KMS-11 (cell line): Measurements from ENCODE around the gene CMIP.

Source experiments
- H2AFZ ChIP-seq: fragments of 200-600 bp; sonication (generic); 2 replicates; pipeline ENCODE4 v1.6.1; 2016; ENCODE audit warnings: antibody characterized with exemption, mixed run types, low read depth
- H3K27ac ChIP-seq: fragments of 200-600 bp; sonication (generic); 2 replicates; pipeline ENCODE4 v1.6.1; 2016; ENCODE audit warnings: mild to moderate bottlenecking, mixed run types
- H3K27me3 ChIP-seq: fragments of 200-600 bp; sonication (generic); 2 replicates; pipeline ENCODE4 v1.6.1; 2017; ENCODE audit warnings: mild to moderate bottlenecking, low read depth, mixed run types, moderate library complexity; ENCODE audit not compliant: insufficient read depth
- H3K36me3 ChIP-seq: fragments of 200-600 bp; sonication (generic); 2 replicates; pipeline ENCODE4 v1.6.1; 2017; ENCODE audit warnings: mild to moderate bottlenecking, mixed run types; ENCODE audit not compliant: insufficient read depth
- H3K4me1 ChIP-seq: fragments of 200-600 bp; sonication (generic); 2 replicates; pipeline ENCODE4 v1.6.1; 2016; ENCODE audit warnings: mild to moderate bottlenecking, low read depth, mixed run types; ENCODE audit not compliant: poor library complexity, severe bottlenecking
- H3K4me2 ChIP-seq: fragments of 200-600 bp; sonication (generic); 2 replicates; pipeline ENCODE4 v1.7.0; 2016; ENCODE audit warnings: mild to moderate bottlenecking, mixed run types
- H3K4me3 ChIP-seq: fragments of 200-600 bp; sonication (generic); IDR thresholded peaks from 2 replicates; pipeline ENCODE4 v1.6.1; 2017; ENCODE audit warnings: low read depth, low read length, mixed read lengths; ENCODE audit not compliant: insufficient read depth
- H3K79me2 ChIP-seq: fragments of 200-600 bp; sonication (generic); 2 replicates; pipeline ENCODE4 v1.6.1; 2016; ENCODE audit warnings: low read depth, mixed run types; ENCODE audit not compliant: insufficient read depth
- H3K9ac ChIP-seq: fragments of 200-600 bp; sonication (generic); 2 replicates; pipeline ENCODE4 v1.6.1; 2016; ENCODE audit warnings: mild to moderate bottlenecking, mixed run types
- H4K20me1 ChIP-seq: fragments of 200-600 bp; sonication (generic); 2 replicates; pipeline ENCODE4 v1.6.1; 2016; ENCODE audit warnings: mild to moderate bottlenecking, mixed run types; ENCODE audit not compliant: insufficient read depth
- TF ChIP-seq, protein P1 (sequence below): fragments of 200-600 bp; sonication (generic); conservative IDR thresholded peaks from 2 replicates; pipeline ENCODE4 v1.6.1; 2017; ENCODE audit warnings: low read depth, mild to moderate bottlenecking, antibody characterized with exemption, low read length, moderate library complexity, mixed read lengths

The CMIP gene

DNA sequence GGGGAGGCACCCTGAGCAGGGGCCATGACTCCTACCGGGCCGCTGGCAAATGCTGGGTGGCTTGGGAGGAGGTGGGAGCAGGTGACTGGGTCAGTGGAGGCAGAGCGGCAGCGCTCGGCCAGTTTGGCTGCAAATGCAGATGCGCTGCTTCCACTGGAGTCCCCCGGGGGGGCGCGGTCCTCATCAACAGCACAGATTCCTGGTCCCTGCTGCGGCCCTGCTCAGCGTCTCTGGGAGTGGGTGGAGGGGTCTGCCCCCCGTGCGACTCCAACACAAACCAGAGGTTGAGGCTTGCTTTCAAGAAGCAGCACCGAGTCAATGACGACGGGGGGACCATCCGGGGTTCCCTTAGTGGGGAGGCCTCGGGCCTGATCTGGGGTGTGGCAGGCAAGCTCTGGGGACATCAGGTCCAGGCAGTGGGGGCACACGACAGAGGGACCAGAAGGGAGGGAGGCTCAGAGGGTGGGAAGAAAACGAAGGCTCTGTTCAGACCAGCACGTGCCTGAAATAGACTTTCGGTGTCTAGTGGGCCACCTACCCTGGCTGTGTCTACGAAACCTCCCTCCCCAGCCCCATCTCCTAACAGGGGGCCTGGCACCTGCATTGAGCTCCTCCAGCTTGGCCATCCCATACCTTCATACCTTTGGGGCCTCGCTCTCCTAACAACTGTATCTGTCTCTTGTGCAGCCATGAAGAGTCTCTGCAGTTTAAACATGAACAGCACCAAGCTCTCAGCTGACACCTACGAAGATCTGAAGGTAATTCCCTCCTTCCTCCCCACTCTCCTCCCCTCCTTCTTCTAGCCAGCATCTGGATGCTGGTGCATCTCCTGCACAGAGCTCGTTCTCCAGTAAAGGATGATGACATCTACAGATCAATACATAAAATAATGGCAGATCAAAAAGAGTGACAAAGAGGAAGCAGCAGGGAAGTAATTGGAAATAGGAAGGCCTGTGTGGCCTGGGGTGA lies 262.0 kb downstream of the CMIP start:
- H3K27me3 ChIP-seq, result no peaks in the 10 kb centered on the region
- H4K20me1 ChIP-seq, result no peaks in the 10 kb centered on the region
- H3K9ac ChIP-seq, result no peak overlapping the region
- TF ChIP-seq, protein P1, sequence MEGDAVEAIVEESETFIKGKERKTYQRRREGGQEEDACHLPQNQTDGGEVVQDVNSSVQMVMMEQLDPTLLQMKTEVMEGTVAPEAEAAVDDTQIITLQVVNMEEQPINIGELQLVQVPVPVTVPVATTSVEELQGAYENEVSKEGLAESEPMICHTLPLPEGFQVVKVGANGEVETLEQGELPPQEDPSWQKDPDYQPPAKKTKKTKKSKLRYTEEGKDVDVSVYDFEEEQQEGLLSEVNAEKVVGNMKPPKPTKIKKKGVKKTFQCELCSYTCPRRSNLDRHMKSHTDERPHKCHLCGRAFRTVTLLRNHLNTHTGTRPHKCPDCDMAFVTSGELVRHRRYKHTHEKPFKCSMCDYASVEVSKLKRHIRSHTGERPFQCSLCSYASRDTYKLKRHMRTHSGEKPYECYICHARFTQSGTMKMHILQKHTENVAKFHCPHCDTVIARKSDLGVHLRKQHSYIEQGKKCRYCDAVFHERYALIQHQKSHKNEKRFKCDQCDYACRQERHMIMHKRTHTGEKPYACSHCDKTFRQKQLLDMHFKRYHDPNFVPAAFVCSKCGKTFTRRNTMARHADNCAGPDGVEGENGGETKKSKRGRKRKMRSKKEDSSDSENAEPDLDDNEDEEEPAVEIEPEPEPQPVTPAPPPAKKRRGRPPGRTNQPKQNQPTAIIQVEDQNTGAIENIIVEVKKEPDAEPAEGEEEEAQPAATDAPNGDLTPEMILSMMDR, result no peak
- no peaks in the 10 kb centered on the region for H3K79me2 ChIP-seq
- no peak overlapping the region for H3K4me3 ChIP-seq
- peaks cover 17% of the 10 kb centered on the region for H3K4me1 ChIP-seq
- no peak overlapping the region for H2AFZ ChIP-seq
- H3K27ac ChIP-seq, result no peak overlapping the region
- H3K4me2 ChIP-seq, result no peak overlapping the region
- H3K36me3 ChIP-seq, result no peaks in the 10 kb centered on the region; the same call in 1 of the 2 replicates

DNA sequence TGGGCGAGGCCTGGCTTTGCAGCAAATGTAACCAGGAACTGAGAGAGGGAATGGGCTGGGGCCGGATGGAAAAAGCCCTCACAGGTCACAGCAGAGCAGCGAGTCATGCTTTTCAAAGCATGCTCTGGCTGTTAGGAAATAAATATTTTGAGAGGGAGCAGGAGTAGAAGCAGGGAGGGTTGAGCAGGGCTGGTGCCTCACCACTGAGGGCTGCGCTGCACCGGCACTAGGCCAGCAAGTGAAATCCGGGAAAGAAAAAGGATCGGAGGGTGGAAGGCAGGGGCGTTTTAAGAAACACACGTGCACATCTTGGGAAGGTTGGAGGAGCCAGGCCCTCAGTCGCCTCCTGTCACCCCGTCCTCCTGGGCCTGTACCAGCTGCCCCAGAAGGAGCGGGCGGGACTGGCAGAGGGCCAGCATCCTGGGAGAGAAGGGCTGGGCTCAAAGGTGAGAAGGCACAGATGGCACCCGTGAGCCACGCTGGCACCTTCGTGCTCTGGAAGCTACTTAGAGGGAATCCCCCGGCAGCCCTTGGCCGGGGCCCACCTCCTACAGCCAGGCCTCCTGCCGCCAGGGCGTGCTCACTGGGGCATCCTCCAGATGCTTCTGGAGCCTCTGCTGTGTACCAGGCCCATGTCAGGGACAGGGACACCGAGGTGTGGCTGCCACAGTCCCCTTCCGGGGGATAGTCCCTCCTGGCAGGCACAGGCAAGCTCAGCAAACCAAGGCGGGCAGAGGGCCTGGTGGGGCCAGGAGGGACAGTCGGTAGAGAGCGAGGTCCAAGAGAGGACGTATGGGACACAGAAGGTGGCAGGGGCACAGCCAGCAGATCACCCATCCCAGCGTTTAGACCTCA lies 263.0 kb downstream of the CMIP start:
- no peak overlapping the region for H3K4me3 ChIP-seq
- no peaks in the 10 kb centered on the region for H3K27me3 ChIP-seq
- H4K20me1 ChIP-seq, result no peaks in the 10 kb centered on the region
- H3K9ac ChIP-seq, result no peak overlapping the region
- no peak overlapping the region for H3K27ac ChIP-seq
- TF ChIP-seq, protein P1, result no peak
- peaks cover 20% of the 10 kb centered on the region for H3K4me1 ChIP-seq
- no peaks in the 10 kb centered on the region; the same call in 1 of the 2 replicates for H3K36me3 ChIP-seq
- H3K79me2 ChIP-seq, result no peaks in the 10 kb centered on the region
- H3K4me2 ChIP-seq, result no peak overlapping the region
- no peak overlapping the region for H2AFZ ChIP-seq

- Histone ChIP-seq H3K4me1 (peaks cover 24% of the 10 kb centered on the region), H3K27ac (no peak overlapping the region; the same call in 1 of the 2 replicates), H3K27me3 (no peaks in the 10 kb centered on the region), H3K4me2 (no peak overlapping the region), H3K9ac (no peak overlapping the region), H3K36me3 (no peaks in the 10 kb centered on the region; the same call in 1 of the 2 replicates), H3K79me2 (no peaks in the 10 kb centered on the region), H2AFZ (no peak overlapping the region), H4K20me1 (no peaks in the 10 kb centered on the region), H3K4me3 (no peak overlapping the region)
- TF ChIP-seq, protein P1, result no peak
Measured at GRCh38 chr16:81708266-81709015, 263.8 kb downstream of the CMIP start.
